ENCODE results near the gene MBD1. TPM values are rescaled to one million over a fixed set of nuclear protein-coding genes. Genes with fewer than 3 reads are reported as not detected.

The MBD1 gene
- total RNA-seq = 100 to 1,000 TPM in 2 of 9 donors, 10 to 100 TPM in 7; 51.8 to 156 (median 85.9) TPM
- polyA plus RNA-seq = 10 to 100 TPM; 46.2 to 64.3 (median 46.3) TPM
- long read RNA-seq, donor 1, partial matches to known transcripts = 50 of 51 reads
- long read RNA-seq, donor 1, other reads (novel, unspliced or antisense) = 0 of 51 reads
- long read RNA-seq, donor 2, partial matches to known transcripts = 12 of 23 reads
- long read RNA-seq, donor 2, other reads (novel, unspliced or antisense) = 0 of 23 reads
- long read RNA-seq, donor 3, partial matches to known transcripts = 0 of 3 reads
- long read RNA-seq, donor 3, other reads (novel, unspliced or antisense) = 0 of 3 reads
- long read RNA-seq, donor 4, partial matches to known transcripts = 5 of 9 reads
- long read RNA-seq, donor 4, other reads (novel, unspliced or antisense) = 4 of 9 reads
- long read RNA-seq, donor 5, full-length matches to known transcripts = 38 of 119 reads
- long read RNA-seq, donor 5, partial matches to known transcripts = 16 of 119 reads
- long read RNA-seq, donor 5, other reads (novel, unspliced or antisense) = 65 of 119 reads
- long read RNA-seq, donor 6, full-length matches to known transcripts = 4 of 20 reads
- long read RNA-seq, donor 6, partial matches to known transcripts = 8 of 20 reads
- long read RNA-seq, donor 6, other reads (novel, unspliced or antisense) = 8 of 20 reads
- long read RNA-seq, donor 7, partial matches to known transcripts = 5 of 7 reads
- long read RNA-seq, donor 7, other reads (novel, unspliced or antisense) = 0 of 7 reads
- long read RNA-seq, donor 8, full-length matches to known transcripts = 7 of 37 reads
- long read RNA-seq, donor 8, partial matches to known transcripts = 30 of 37 reads
- long read RNA-seq, donor 8, other reads (novel, unspliced or antisense) = 0 of 37 reads
- long read RNA-seq, donor 9, partial matches to known transcripts = 0 of 1 reads
- long read RNA-seq, donor 9, other reads (novel, unspliced or antisense) = 0 of 1 reads
- long read RNA-seq, donor 10, full-length matches to known transcripts = 3 of 29 reads
- long read RNA-seq, donor 10, partial matches to known transcripts = 26 of 29 reads
- long read RNA-seq, donor 10, other reads (novel, unspliced or antisense) = 0 of 29 reads

- H3K27me3 ChIP-seq = no peaks in the 10 kb centered on the region
- intact Hi-C loops (cut with DNase I) = no loop called here
- H3K4me1 ChIP-seq (replicated peaks in 1 of 2) = peaks cover 23 to 33% of the 10 kb centered on the region in 2 donors
- WGBS, 4 donors = 0 to 2% (median 1%) methylated on average over 25 to 63 of the region's 63 CpGs
- peak within 1 kb of the TSS; percentile 44 to 94 (median 81) for H3K4me3 ChIP-seq
- H3K27ac ChIP-seq = peak within 1 kb of the TSS; percentile 74 to 96 (median 91)
- TF ChIP-seq POLR2A (IDR thresholded peaks at IDR 0.05) = peak; percentile 86 to 95
- TF ChIP-seq CTCF (IDR thresholded peaks at IDR 0.05) = peak; percentile 13 to 50 (median 34)
- peaks cover 0 to 46% of the 10 kb centered on the region in 2 donors for H3K36me3 ChIP-seq (replicated peaks in 1 of 2)
- peak; percentile 97 to 99 (median 98) for DNase-seq
- H3K9me3 ChIP-seq (replicated peaks in 1 of 3) = no peaks in the 10 kb centered on the region
Measured at GRCh38 chr18:50281295-50281971, at the start of gene MBD1. Gene MBD1, minus strand, starts transcription at chr18:50281523. Its CDS starts 1,531 bp downstream, at chr18:50279992.

DNA sequence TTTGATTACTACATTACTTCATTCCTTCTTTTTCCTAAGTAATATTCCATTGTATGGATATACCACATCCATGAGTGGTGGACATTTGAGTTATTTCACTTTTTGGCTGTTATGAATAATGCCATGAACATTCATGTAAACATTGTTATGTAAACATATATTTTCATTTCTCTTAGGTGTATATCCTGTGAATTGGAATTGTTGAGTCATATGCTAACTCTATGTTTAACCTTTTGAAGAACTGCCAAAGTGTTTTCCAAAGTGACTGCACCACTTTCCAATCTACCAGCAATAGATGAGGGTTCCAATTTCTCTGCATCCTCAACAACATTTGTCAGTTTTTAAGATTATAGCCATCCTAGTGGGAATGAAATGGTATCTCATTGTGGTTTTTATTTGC lies 48.9 kb upstream of the MBD1 start:
- intact Hi-C loops (cut with DNase I) = no loop called here

DNA sequence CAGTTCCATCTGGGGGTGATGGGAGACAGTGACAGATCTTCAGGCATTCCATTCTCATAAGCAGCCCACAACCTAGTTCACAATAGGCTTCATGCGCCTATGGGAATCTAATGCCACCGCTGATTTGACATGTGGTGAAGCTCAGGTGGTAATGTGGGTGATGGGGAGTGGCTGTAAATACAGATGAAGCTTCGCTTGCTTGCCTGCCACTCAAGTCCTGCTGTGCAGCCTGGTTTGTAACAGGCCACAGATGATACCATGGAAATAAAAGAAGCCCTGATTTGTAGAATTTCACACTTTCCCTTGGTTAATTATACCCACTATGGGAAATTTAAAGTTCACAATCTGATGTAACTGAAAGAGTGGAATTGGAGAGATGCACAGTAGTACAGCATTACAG lies 46.7 kb upstream of the MBD1 start:
- Histone ChIP-seq H3K9me3 (replicated peaks in 1 of 3) (no peaks in the 10 kb centered on the region), H3K4me3 (no peak overlapping the region), H3K4me1 (replicated peaks in 1 of 2) (no peaks in the 10 kb centered on the region), H3K27ac (no peak overlapping the region), H3K36me3 (replicated peaks in 1 of 2) (no peaks in the 10 kb centered on the region), H3K27me3 (no peaks in the 10 kb centered on the region)
- intact Hi-C loops (cut with DNase I) = no loop called here
- whole genome bisulfite sequencing, 4 donors = 80 to 90% (median 85%) methylated on average over 3 of the region's 3 CpGs
- no peak for DNase-seq
- TF ChIP-seq POLR2A (IDR thresholded peaks at IDR 0.05) (no peak), CTCF (IDR thresholded peaks at IDR 0.05) (no peak)

More for the DNA sequence above, 48.9 kb upstream of the MBD1 start:
- Histone ChIP-seq H3K27ac (no peak overlapping the region), H3K4me3 (no peak overlapping the region), H3K4me1 (replicated peaks in 1 of 2) (no peaks in the 10 kb centered on the region), H3K27me3 (no peaks in the 10 kb centered on the region), H3K36me3 (replicated peaks in 1 of 2) (no peaks in the 10 kb centered on the region), H3K9me3 (replicated peaks in 1 of 3) (no peaks in the 10 kb centered on the region)
- TF ChIP-seq POLR2A (IDR thresholded peaks at IDR 0.05) = no peak
- no peak for TF ChIP-seq CTCF (IDR thresholded peaks at IDR 0.05)
- DNase-seq = no peak

Data from adrenal gland (tissue), 19 donors.